IMR-90 (cell line): ENCODE measurements around the gene CD93. TPM values are rescaled to one million over a fixed set of nuclear protein-coding genes. Genes with fewer than 3 reads are reported as not detected.

ENCODE experiments used
- ATAC-seq: fragments of 200-7000 bp; cut with Tn5 transposase; 2 replicates; pipeline ENCODE4 v1.9.1; 2020; ENCODE audit warnings: low read depth, mild to moderate bottlenecking, moderate library complexity
- BruUV-seq: library from RNA; stranded (reverse); fragments of 400-500 nt; replicated peaks from 2 replicates; lab custom pipeline; 2021; lab: Mats Ljungman, UMichigan
- CTCF ChIA-PET: fragments of 300-600 bp; formaldehyde crosslinking; extraction: SDS; loops from one replicate; lab custom pipeline; 2021; ENCODE audit warnings: antibody characterized with exemption; lab: Yijun Ruan, JAX
- POLR2A ChIA-PET: fragments of 300-600 bp; sonication (Branson Sonifier 250); formaldehyde crosslinking; loops from one replicate; lab custom pipeline; 2022; ENCODE audit warnings: antibody characterized with exemption; ENCODE audit not compliant: unreplicated experiment; lab: Charles Lee
- DNase-seq: peaks from one replicate; pipeline ENCODE4 v3.0.0; 2013
- H2AFZ ChIP-seq: replicated peaks from 2 replicates; pipeline ENCODE3; 2013; ENCODE audit warnings: low read length, mild to moderate bottlenecking; ENCODE audit not compliant: poor library complexity
- H2AK5ac ChIP-seq: 2 replicates; pipeline ENCODE4 v1.6.1; 2013; ENCODE audit warnings: low read depth, low read length, inconsistent platforms
- H2AK9ac ChIP-seq: replicated peaks from 2 replicates; pipeline ENCODE3; 2013; ENCODE audit warnings: mild to moderate bottlenecking, low read depth, low read length, moderate library complexity; ENCODE audit not compliant: poor library complexity
- H2BK120ac ChIP-seq: 2 replicates; pipeline ENCODE4 v1.6.1; 2013; ENCODE audit warnings: low read depth, low read length, inconsistent platforms
- H2BK15ac ChIP-seq: 3 replicates; pipeline ENCODE4 v1.6.1; 2013; ENCODE audit warnings: low read depth, low read length, inconsistent platforms
- H2BK20ac ChIP-seq: 2 replicates; pipeline ENCODE4 v1.6.1; 2013; ENCODE audit warnings: low read depth, mild to moderate bottlenecking, inconsistent platforms, low read length, moderate library complexity
- H2BK5ac ChIP-seq: 2 replicates; pipeline ENCODE4 v1.6.1; 2013; ENCODE audit warnings: mild to moderate bottlenecking, low read depth, low read length, inconsistent platforms; ENCODE audit not compliant: poor library complexity, severe bottlenecking
- H3K14ac ChIP-seq: replicated peaks from 2 replicates; pipeline ENCODE4 v1.6.1; 2013; ENCODE audit warnings: low read depth, low read length, inconsistent platforms
- H3K18ac ChIP-seq: 2 replicates; pipeline ENCODE4 v1.6.1; 2013; ENCODE audit warnings: low read depth, low read length, control low read depth
- H3K23ac ChIP-seq: 2 replicates; pipeline ENCODE4 v1.6.1; 2013; ENCODE audit warnings: low read depth, low read length, inconsistent platforms
- H3K27ac ChIP-seq: 2 replicates; pipeline ENCODE4 v1.5.1; 2013; ENCODE audit warnings: mild to moderate bottlenecking, control low read depth, low read length; ENCODE audit not compliant: insufficient read depth
- H3K27me3 ChIP-seq: 2 replicates; pipeline ENCODE4 v1.6.1; 2013; ENCODE audit warnings: low read length; ENCODE audit not compliant: control insufficient read depth, insufficient read depth
- H3K36me3 ChIP-seq: 2 replicates; pipeline ENCODE4 v1.6.1; 2013; ENCODE audit warnings: low read length, mixed read lengths; ENCODE audit not compliant: control insufficient read depth, insufficient read depth
- H3K4ac ChIP-seq: 2 replicates; pipeline ENCODE4 v1.6.1; 2013; ENCODE audit warnings: low read depth, low read length, inconsistent platforms
- H3K4me1 ChIP-seq: 2 replicates; pipeline ENCODE4 v1.6.1; 2013; ENCODE audit warnings: low read length, mixed read lengths; ENCODE audit not compliant: control insufficient read depth, insufficient read depth
- H3K4me2 ChIP-seq: 2 replicates; pipeline ENCODE4 v1.6.1; 2013; ENCODE audit warnings: low read depth, mild to moderate bottlenecking, control low read depth, low read length, moderate library complexity
- H3K4me3 ChIP-seq: 2 replicates; pipeline ENCODE4 v1.5.1; 2013; ENCODE audit warnings: low read depth, mild to moderate bottlenecking, control low read depth, low read length, moderate library complexity; ENCODE audit not compliant: insufficient read depth
- H3K56ac ChIP-seq: 2 replicates; pipeline ENCODE4 v1.6.1; 2013; ENCODE audit warnings: low read length, inconsistent platforms; ENCODE audit not compliant: insufficient read depth; ENCODE audit errors: extremely low read depth
- H3K79me1 ChIP-seq, 2 experiments: 2 replicates each; pipeline ENCODE4 v1.6.1; 2013; ENCODE audit warnings: low read length in 2 of 2, inconsistent platforms in 1 of 2, low read depth in 1 of 2
- H3K9ac ChIP-seq: 2 replicates; pipeline ENCODE4 v1.6.1; 2013; ENCODE audit warnings: low read depth, low read length, control low read depth
- H3K9me1 ChIP-seq: 2 replicates; pipeline ENCODE4 v1.6.1; 2013; ENCODE audit warnings: low read length, inconsistent platforms; ENCODE audit not compliant: insufficient read depth
- H3K9me3 ChIP-seq: 2 replicates; pipeline ENCODE4 v1.6.1; 2013; ENCODE audit warnings: low read length; ENCODE audit not compliant: control insufficient read depth, insufficient read depth
- H4K20me1 ChIP-seq: 2 replicates; pipeline ENCODE4 v1.6.1; 2013; ENCODE audit warnings: low read length, inconsistent platforms; ENCODE audit not compliant: insufficient read depth
- H4K5ac ChIP-seq: 2 replicates; pipeline ENCODE4 v1.6.1; 2013; ENCODE audit warnings: mild to moderate bottlenecking, low read depth, low read length, control low read depth
- H4K8ac ChIP-seq, 2 experiments: 2 replicates each; pipeline ENCODE4 v1.6.1; 2013; ENCODE audit warnings: low read depth in 2 of 2, low read length in 2 of 2, control low read depth in 1 of 2, inconsistent platforms in 1 of 2
- H4K91ac ChIP-seq: 2 replicates; pipeline ENCODE4 v1.6.1; 2013; ENCODE audit warnings: low read depth, low read length, inconsistent platforms; ENCODE audit not compliant: insufficient read depth
- BHLHE40 ChIP-seq: fragments of 150-350 bp; IDR thresholded peaks from 2 replicates; pipeline ENCODE4 v1.6.1; 2016; ENCODE audit warnings: mild to moderate bottlenecking, low read depth, low read length
- CEBPB ChIP-seq: IDR thresholded peaks from 2 replicates; pipeline ENCODE4 v1.6.1; 2012; ENCODE audit warnings: low read depth, low read length, improper control_type of control experiment
- CHD1 ChIP-seq: IDR thresholded peaks from 2 replicates; pipeline ENCODE4 v1.6.1; 2012; ENCODE audit warnings: low read depth, low read length, improper control_type of control experiment
- FOS ChIP-seq: fragments of 150-350 bp; IDR thresholded peaks from 2 replicates; pipeline ENCODE4 v1.6.1; 2016; ENCODE audit warnings: low read depth, low read length
- MAFK ChIP-seq: IDR thresholded peaks from 2 replicates; pipeline ENCODE4 v1.6.1; 2012; ENCODE audit warnings: low read depth, low read length, improper control_type of control experiment
- MAZ ChIP-seq: IDR thresholded peaks from 2 replicates; pipeline ENCODE4 v1.6.1; 2012; ENCODE audit warnings: low read depth, mild to moderate bottlenecking, low read length, improper control_type of control experiment, moderate library complexity, borderline replicate concordance
- MXI1 ChIP-seq: IDR thresholded peaks from 2 replicates; pipeline ENCODE4 v1.6.1; 2012; ENCODE audit warnings: low read depth, mild to moderate bottlenecking, low read length, moderate library complexity, borderline replicate concordance
- NFE2L2 ChIP-seq: fragments of 150-350 bp; IDR thresholded peaks from 2 replicates; pipeline ENCODE4 v1.6.1; 2016; ENCODE audit warnings: low read depth, mild to moderate bottlenecking, low read length
- POLR2A ChIP-seq: IDR thresholded peaks from 2 replicates; pipeline ENCODE4 v1.6.1; 2012; ENCODE audit warnings: mild to moderate bottlenecking, low read depth, low read length
- RAD21 ChIP-seq: IDR thresholded peaks from 2 replicates; pipeline ENCODE4 v1.6.1; 2012; ENCODE audit warnings: low read length, improper control_type of control experiment
- RCOR1 ChIP-seq: IDR thresholded peaks from 2 replicates; pipeline ENCODE4 v1.6.1; 2012; ENCODE audit warnings: mild to moderate bottlenecking, low read length, improper control_type of control experiment; ENCODE audit not compliant: insufficient replicate concordance
- RFX5 ChIP-seq: IDR thresholded peaks from 2 replicates; pipeline ENCODE4 v1.8.0; 2012; ENCODE audit warnings: low read depth, mild to moderate bottlenecking, low read length, moderate library complexity
- SMC3 ChIP-seq: fragments of 150-350 bp; IDR thresholded peaks from 2 replicates; pipeline ENCODE4 v1.6.1; 2016; ENCODE audit warnings: low read depth, mild to moderate bottlenecking, antibody characterized with exemption, low read length, moderate library complexity
- WGBS, 2 experiments: methylation state at CpG; one replicate each; pipeline versions ENCODE4 v1.1.5 to v1.1.7; 2013; ENCODE audit warnings: missing lambda C conversion rate in 2 of 2; ENCODE audit not compliant: insufficient read length in 1 of 2; ENCODE audit errors: extremely low coverage in 2 of 2; 5-methylcytosine and 5-hydroxymethylcytosine counted together
- dilution Hi-C: fragments of 300-500 bp; cut with HindIII; formaldehyde crosslinking; loops from one replicate; pipeline ENCODE4 v1.14.3; 2018; ENCODE audit warnings: low sequenced_read_pairs; ENCODE audit not compliant: unreplicated experiment
- in situ Hi-C: fragments of 300-500 bp; cut with MboI; formaldehyde crosslinking; loops from 3 replicates; pipeline ENCODE4 v1.14.3; 2019; ENCODE audit warnings: low sequenced_read_pairs, inconsistent platforms, mixed read lengths
- intact Hi-C: fragments of 100-400 bp; cut with micrococcal nuclease; formaldehyde crosslinking; loops from 2 replicates; pipeline ENCODE4 v1.10.0; 2022
- polyA plus RNA-seq, 3 experiments: library from polyadenylated mRNA; depleted of rRNA; stranded (reverse); fragments of >200 nt; gene quantifications; 2 replicates each; pipeline ENCODE4 v1.2.3, GENCODE V29; 2012; ENCODE audit warnings: low replicate concordance in 1 of 3
- total RNA-seq: library from RNA; depleted of rRNA; stranded (reverse); fragments of >200 nt; gene quantifications from 2 replicates; pipeline ENCODE4 v1.2.3, GENCODE V29; 2012
- TF ChIP-seq, protein P1 (sequence below): fragments of 150-350 bp; IDR thresholded peaks from 2 replicates; pipeline ENCODE4 v1.6.1; 2016; ENCODE audit warnings: low read depth, mild to moderate bottlenecking, low read length, moderate library complexity, borderline replicate concordance
- TF ChIP-seq, protein P2 (sequence below): fragments of 150-350 bp; IDR thresholded peaks from 2 replicates; pipeline ENCODE4 v1.6.1; 2017; ENCODE audit warnings: mild to moderate bottlenecking, antibody characterized with exemption, low read length, low read depth
- TF ChIP-seq, protein P3 (sequence below): conservative IDR thresholded peaks from 2 replicates; pipeline ENCODE4 v1.5.1; 2012; ENCODE audit warnings: mild to moderate bottlenecking, low read depth, low read length, improper control_type of control experiment

CD93 gene
- total and polyA plus RNA-seq, 2 of the 4 experiments (the other 2 are of a cell fraction): under 0.01 to 0.02 TPM

- Histone ChIP-seq H4K8ac (no peak overlapping the region), H3K14ac (no peak overlapping the region), H2AFZ (no peak overlapping the region), H3K56ac (no peak overlapping the region), H2AK9ac (no peak overlapping the region), H2AK5ac (no peak overlapping the region), H2BK15ac (no peak overlapping the region), H2BK120ac (no peak overlapping the region), H3K27ac (no peak overlapping the region), H3K36me3 (no peaks in the 10 kb centered on the region), H3K4me3 (no peak overlapping the region), H3K27me3 (no peaks in the 10 kb centered on the region), H3K9me1 (no peaks in the 10 kb centered on the region), H3K4me1 (no peaks in the 10 kb centered on the region), H4K5ac (no peak overlapping the region), H2BK5ac (no peak overlapping the region), H3K4me2 (no peak overlapping the region), H4K91ac (no peak overlapping the region), H3K79me1 (no peaks in the 10 kb centered on the region), H3K23ac (no peak overlapping the region), H3K4ac (no peak overlapping the region), H3K9me3 (no peaks in the 10 kb centered on the region), H4K20me1 (no peaks in the 10 kb centered on the region), H2BK20ac (no peak overlapping the region), H3K18ac (no peak overlapping the region), H3K9ac (no peak overlapping the region)
- 93% methylated on average over 5 of the region's 14 CpGs; no CpG with 5 or more reads in 1 of the 2 experiments for WGBS, 2 experiments
- dilution Hi-C loops: no loop called here
- ATAC-seq: no peak
- CTCF ChIA-PET: no interaction called here
- POLR2A ChIA-PET: interaction anchor here (1.0 kb wide), 1 partner anchor 26 kb away, joined by 5 read pairs; no protein-coding TSS in a partner anchor
- no peak for DNase-seq
- TF ChIP-seq RAD21 (no peak), CHD1 (no peak), RCOR1 (no peak), MAFK (no peak), NFE2L2 (no peak), POLR2A (no peak), FOS (no peak), MXI1 (no peak), BHLHE40 (no peak), CEBPB (no peak), SMC3 (no peak), MAZ (no peak), RFX5 (no peak)
- TF ChIP-seq, protein P1, sequence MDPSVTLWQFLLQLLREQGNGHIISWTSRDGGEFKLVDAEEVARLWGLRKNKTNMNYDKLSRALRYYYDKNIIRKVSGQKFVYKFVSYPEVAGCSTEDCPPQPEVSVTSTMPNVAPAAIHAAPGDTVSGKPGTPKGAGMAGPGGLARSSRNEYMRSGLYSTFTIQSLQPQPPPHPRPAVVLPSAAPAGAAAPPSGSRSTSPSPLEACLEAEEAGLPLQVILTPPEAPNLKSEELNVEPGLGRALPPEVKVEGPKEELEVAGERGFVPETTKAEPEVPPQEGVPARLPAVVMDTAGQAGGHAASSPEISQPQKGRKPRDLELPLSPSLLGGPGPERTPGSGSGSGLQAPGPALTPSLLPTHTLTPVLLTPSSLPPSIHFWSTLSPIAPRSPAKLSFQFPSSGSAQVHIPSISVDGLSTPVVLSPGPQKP: no peak
- TF ChIP-seq, protein P2, sequence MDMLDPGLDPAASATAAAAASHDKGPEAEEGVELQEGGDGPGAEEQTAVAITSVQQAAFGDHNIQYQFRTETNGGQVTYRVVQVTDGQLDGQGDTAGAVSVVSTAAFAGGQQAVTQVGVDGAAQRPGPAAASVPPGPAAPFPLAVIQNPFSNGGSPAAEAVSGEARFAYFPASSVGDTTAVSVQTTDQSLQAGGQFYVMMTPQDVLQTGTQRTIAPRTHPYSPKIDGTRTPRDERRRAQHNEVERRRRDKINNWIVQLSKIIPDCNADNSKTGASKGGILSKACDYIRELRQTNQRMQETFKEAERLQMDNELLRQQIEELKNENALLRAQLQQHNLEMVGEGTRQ: no peak
- TF ChIP-seq, protein P3, sequence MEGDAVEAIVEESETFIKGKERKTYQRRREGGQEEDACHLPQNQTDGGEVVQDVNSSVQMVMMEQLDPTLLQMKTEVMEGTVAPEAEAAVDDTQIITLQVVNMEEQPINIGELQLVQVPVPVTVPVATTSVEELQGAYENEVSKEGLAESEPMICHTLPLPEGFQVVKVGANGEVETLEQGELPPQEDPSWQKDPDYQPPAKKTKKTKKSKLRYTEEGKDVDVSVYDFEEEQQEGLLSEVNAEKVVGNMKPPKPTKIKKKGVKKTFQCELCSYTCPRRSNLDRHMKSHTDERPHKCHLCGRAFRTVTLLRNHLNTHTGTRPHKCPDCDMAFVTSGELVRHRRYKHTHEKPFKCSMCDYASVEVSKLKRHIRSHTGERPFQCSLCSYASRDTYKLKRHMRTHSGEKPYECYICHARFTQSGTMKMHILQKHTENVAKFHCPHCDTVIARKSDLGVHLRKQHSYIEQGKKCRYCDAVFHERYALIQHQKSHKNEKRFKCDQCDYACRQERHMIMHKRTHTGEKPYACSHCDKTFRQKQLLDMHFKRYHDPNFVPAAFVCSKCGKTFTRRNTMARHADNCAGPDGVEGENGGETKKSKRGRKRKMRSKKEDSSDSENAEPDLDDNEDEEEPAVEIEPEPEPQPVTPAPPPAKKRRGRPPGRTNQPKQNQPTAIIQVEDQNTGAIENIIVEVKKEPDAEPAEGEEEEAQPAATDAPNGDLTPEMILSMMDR: no peak
- in situ Hi-C loops: no loop called here
- no TSS peak for BruUV-seq
- intact Hi-C loops: no loop called here
These were observed 46.3 kb upstream of the CD93 start for GRCh38 chr20:23132293-23132929.
